Stimulated activated CD4-positive, alpha-beta T cell treated with anti-CD3 and anti-CD28 coated beads, Interleukin-2, amount 100 ng/mL, for 48 hours (primary cell): ENCODE measurements around the gene GMDS.

Experiments
- DNase-seq, 2 donors: peaks; one replicate each; pipeline ENCODE4 v3.0.0-alpha.2; 2020

The GMDS gene

GRCh38 chr6:1576166-1576565, 669.2 kb downstream of the GMDS start:
- no peak for DNase-seq

DNA sequence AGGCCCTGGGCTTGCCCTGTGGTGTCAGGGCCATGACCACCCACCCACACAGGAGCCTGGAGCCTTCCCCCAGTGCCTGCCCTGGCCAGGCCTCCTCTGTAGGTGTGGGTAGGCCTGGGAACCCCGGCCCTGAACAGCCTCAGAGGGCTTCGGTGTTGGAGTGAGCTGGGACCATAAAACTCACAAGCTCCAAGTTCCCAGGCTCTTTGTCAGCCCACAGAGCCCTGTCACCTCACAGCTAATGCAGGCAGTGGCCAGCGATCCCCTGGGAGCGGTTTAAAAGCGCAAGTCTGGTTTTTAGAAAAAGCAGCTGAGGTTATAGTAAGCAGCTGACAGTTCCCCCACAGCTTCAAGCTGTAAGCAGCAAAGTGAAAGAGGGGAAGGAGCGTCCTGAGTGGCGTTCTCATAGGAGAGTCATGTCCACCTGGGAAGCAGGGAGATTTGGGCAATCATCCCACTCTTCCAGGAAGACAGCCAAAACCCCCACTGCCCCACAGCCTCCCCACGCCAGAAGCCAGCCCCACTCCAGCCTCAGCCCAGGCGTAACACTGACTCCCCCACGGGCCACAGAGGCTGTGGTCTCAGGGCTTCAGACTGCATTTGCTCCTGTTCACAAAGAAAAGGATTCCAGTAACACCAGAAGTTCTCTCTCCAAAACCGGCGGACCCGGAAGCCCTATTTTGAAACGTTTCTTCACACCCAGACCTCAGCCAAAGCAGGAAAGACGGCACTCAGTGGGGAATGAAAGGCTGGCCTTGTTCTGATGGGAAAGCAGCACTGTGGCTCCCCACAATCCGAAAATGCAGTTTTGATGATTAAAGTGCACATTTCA, 670.0 kb downstream of the GMDS start:
- DNase-seq = no peak

- no peak for DNase-seq
Measured at GRCh38 chr6:1574890-1575209, 670.6 kb downstream of the GMDS start.

GRCh38 chr6:1574083-1574761, 671.2 kb downstream of the GMDS start:
- no peak for DNase-seq
